GM23248 (cell line): ENCODE results near the gene PRSS57. TPM values are rescaled to one million over a fixed set of nuclear protein-coding genes. Genes with fewer than 3 reads are reported as not detected.

Source experiments
- DNase-seq: peaks from one replicate; pipeline ENCODE4 v3.0.0-alpha.2; 2015
- H2AFZ ChIP-seq: fragments of 200-600 bp; sonication (generic); 2 replicates; pipeline ENCODE4 v1.6.1; 2016; ENCODE audit warnings: antibody characterized with exemption
- H3F3A ChIP-seq: fragments of 200-600 bp; sonication (generic); 2 replicates; pipeline ENCODE4 v1.6.1; 2016; ENCODE audit warnings: mild to moderate bottlenecking, antibody characterized with exemption, mixed run types; ENCODE audit not compliant: insufficient read depth
- H3K27ac ChIP-seq: fragments of 200-600 bp; sonication (generic); 2 replicates; pipeline ENCODE4 v1.5.1; 2016; ENCODE audit warnings: mild to moderate bottlenecking
- H3K27me3 ChIP-seq: fragments of 200-600 bp; sonication (generic); replicated peaks from 2 replicates; pipeline ENCODE4 v1.6.1; 2016; ENCODE audit warnings: mild to moderate bottlenecking; ENCODE audit not compliant: insufficient read depth
- H3K36me3 ChIP-seq: fragments of 200-600 bp; sonication (generic); 2 replicates; pipeline ENCODE4 v1.6.1; 2016; ENCODE audit warnings: low read depth, mild to moderate bottlenecking
- H3K4me1 ChIP-seq: fragments of 200-600 bp; sonication (generic); 2 replicates; pipeline ENCODE4 v1.6.1; 2016; ENCODE audit warnings: mild to moderate bottlenecking; ENCODE audit not compliant: insufficient read depth
- H3K4me2 ChIP-seq: fragments of 200-600 bp; sonication (generic); one replicate; pipeline ENCODE4 v1.6.1; 2016; ENCODE audit warnings: mild to moderate bottlenecking; ENCODE audit not compliant: unreplicated experiment
- H3K4me3 ChIP-seq: fragments of 200-600 bp; sonication (generic); 2 replicates; pipeline ENCODE4 v1.5.1; 2016; ENCODE audit warnings: mild to moderate bottlenecking
- H3K79me2 ChIP-seq: fragments of 200-600 bp; sonication (generic); 2 replicates; pipeline ENCODE4 v1.6.1; 2016; ENCODE audit warnings: mild to moderate bottlenecking; ENCODE audit not compliant: insufficient read depth
- H3K9ac ChIP-seq: fragments of 200-600 bp; sonication (generic); 2 replicates; pipeline ENCODE4 v1.6.1; 2016; ENCODE audit warnings: mild to moderate bottlenecking
- H3K9me2 ChIP-seq: fragments of 200-600 bp; sonication (generic); 2 replicates; pipeline ENCODE4 v1.6.1; 2016; ENCODE audit warnings: mixed run types, mild to moderate bottlenecking, moderate library complexity; ENCODE audit not compliant: insufficient read depth
- H3K9me3 ChIP-seq: fragments of 200-600 bp; sonication (generic); one replicate; pipeline ENCODE4 v1.6.1; 2017; ENCODE audit warnings: low read depth
- H4K20me1 ChIP-seq: fragments of 200-600 bp; sonication (generic); 2 replicates; pipeline ENCODE4 v1.6.0; 2016; ENCODE audit not compliant: insufficient read depth
- EZH2 ChIP-seq: fragments of 200-600 bp; sonication (generic); IDR thresholded peaks from 2 replicates; pipeline ENCODE4 v1.6.1; 2018; ENCODE audit warnings: antibody characterized with exemption, mild to moderate bottlenecking; ENCODE audit not compliant: insufficient read depth, poor library complexity, severe bottlenecking
- EZH2phosphoT487 ChIP-seq: fragments of 200-600 bp; sonication (generic); IDR thresholded peaks from 2 replicates; pipeline ENCODE4 v1.6.1; 2018; ENCODE audit warnings: antibody characterized with exemption, moderate library complexity, mild to moderate bottlenecking, low read depth; ENCODE audit not compliant: insufficient read depth
- WGBS, 2 experiments: methylation state at CpG; one replicate each; pipeline ENCODE4 v1.1.6; 2015 to 2017; ENCODE audit warnings: low lambda C conversion rate in 2 of 2, low coverage in 1 of 2; ENCODE audit errors: missing lambda C conversion rate in 2 of 2; 5-methylcytosine and 5-hydroxymethylcytosine counted together
- in situ Hi-C: fragments of 300-500 bp; cut with MboI; formaldehyde crosslinking; loops from 2 replicates; pipeline ENCODE4 v1.15.0; 2020
- polyA plus RNA-seq: library from polyadenylated mRNA; unstranded; fragments of >200 nt; fragmentation: Nextera tagmentation; extraction: Ambion mirVana; gene quantifications from 2 replicates; pipeline ENCODE4 v1.2.1, GENCODE V29; 2016
- total RNA-seq: library from RNA; depleted of rRNA; stranded (reverse); fragments of >200 nt; shearing (Covaris generic); gene quantifications from 2 replicates; pipeline ENCODE4 v1.2.3, GENCODE V29; 2014

The PRSS57 gene
- total and polyA plus RNA-seq, 2 experiments from 2014 or later: not detected

GRCh38 chr19:658059-658839 is 37.0 kb downstream of the PRSS57 start:
- Histone ChIP-seq H3K9me2 (no peaks in the 10 kb centered on the region), H3K27ac (peak overlapping the region; percentile 91), H2AFZ (no peak overlapping the region), H3K9ac (peak overlapping the region; percentile 96), H3K9me3 (no peaks in the 10 kb centered on the region), H3K27me3 (no peaks in the 10 kb centered on the region), H3K36me3 (no peaks in the 10 kb centered on the region), H3K4me2 (peak overlapping the region; percentile 58), H3K4me3 (peak overlapping the region; percentile 66), H4K20me1 (no peaks in the 10 kb centered on the region), H3K79me2 (peaks cover 95% of the 10 kb centered on the region), H3K4me1 (peaks cover 25% of the 10 kb centered on the region), H3F3A (peaks cover 10% of the 10 kb centered on the region; the same call in 1 of the 2 replicates)
- DNase-seq: peak; percentile 52
- WGBS, 2 experiments: 60 to 61% methylated on average over 26 to 32 of the region's 33 CpGs
- TF ChIP-seq EZH2phosphoT487: no peak
- TF ChIP-seq EZH2: no peak
- in situ Hi-C loops: no loop called here

- H3K4me2 ChIP-seq: no peak overlapping the region
- H3K9ac ChIP-seq: no peak overlapping the region
- no peak for TF ChIP-seq EZH2
- TF ChIP-seq EZH2phosphoT487: no peak
- H4K20me1 ChIP-seq: no peaks in the 10 kb centered on the region
- 75 to 86% methylated on average over 18 to 19 of the region's 19 CpGs for WGBS, 2 experiments
- peaks cover 98% of the 10 kb centered on the region for H3K79me2 ChIP-seq
- no peaks in the 10 kb centered on the region for H3K9me2 ChIP-seq
- H3K4me1 ChIP-seq: peaks cover 25% of the 10 kb centered on the region
- H3K9me3 ChIP-seq: no peaks in the 10 kb centered on the region
- peaks cover 10% of the 10 kb centered on the region; the same call in 1 of the 2 replicates for H3F3A ChIP-seq
- no peak for DNase-seq
- no peaks in the 10 kb centered on the region for H3K27me3 ChIP-seq
- no peak overlapping the region for H2AFZ ChIP-seq
- no peak overlapping the region for H3K4me3 ChIP-seq
- in situ Hi-C loops: no loop called here
- no peak overlapping the region for H3K27ac ChIP-seq
- H3K36me3 ChIP-seq: no peaks in the 10 kb centered on the region
These were observed 37.6 kb downstream of the PRSS57 start for GRCh38 chr19:657611-658010.

DNA sequence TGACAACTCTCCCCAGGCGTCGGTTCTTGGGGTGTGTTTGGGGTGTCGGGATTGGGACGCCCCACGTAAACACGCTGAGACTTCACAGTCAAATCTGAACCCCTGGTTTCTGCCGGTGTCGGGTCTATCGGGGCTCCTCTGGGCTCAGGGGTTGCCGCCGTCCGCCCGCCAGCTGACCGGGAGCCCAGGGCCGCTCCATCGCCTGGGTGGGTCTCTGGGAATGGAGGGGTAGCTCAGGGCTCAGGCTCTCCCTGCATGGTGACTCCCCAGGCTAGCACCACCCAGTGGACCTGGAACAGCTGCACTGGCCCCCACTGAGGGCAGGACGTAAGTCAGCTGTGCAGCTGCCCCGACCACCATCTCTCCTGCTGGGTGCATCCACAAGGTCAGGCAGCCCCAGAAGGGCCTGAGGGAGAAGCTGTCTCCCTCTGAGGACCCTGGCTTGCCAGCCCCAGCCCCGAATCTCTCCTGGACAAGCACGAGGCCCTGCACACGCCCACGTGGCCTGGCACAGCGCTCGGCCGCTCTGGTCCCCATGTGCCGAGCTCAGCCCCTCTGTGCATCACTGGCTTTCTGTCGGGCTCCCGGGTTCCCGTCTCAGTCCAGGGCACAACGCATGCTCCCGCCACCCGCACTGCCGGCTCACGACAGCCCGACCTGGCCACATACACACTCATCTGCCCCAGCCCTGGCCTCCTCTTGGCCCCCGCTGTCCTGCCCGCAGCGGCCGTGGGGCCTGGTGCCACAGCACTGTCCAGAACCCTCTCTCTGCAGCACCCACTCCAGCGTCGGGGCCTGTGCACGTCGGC is 38.3 kb downstream of the PRSS57 start:
- no peaks in the 10 kb centered on the region for H3K9me2 ChIP-seq
- H3K79me2 ChIP-seq: peaks cover 98% of the 10 kb centered on the region
- in situ Hi-C loops: no loop called here
- H4K20me1 ChIP-seq: no peaks in the 10 kb centered on the region
- no peak overlapping the region for H3K9ac ChIP-seq
- H3K9me3 ChIP-seq: no peaks in the 10 kb centered on the region
- no peak overlapping the region for H3K27ac ChIP-seq
- H2AFZ ChIP-seq: no peak overlapping the region
- TF ChIP-seq EZH2 (no peak), EZH2phosphoT487 (no peak)
- H3F3A ChIP-seq: peaks cover 10% of the 10 kb centered on the region; the same call in 1 of the 2 replicates
- no peaks in the 10 kb centered on the region for H3K36me3 ChIP-seq
- peaks cover 25% of the 10 kb centered on the region for H3K4me1 ChIP-seq
- no peak for DNase-seq
- no peak overlapping the region for H3K4me3 ChIP-seq
- H3K27me3 ChIP-seq: no peaks in the 10 kb centered on the region
- no peak overlapping the region for H3K4me2 ChIP-seq
- WGBS, 2 experiments: 89 to 91% methylated on average over 31 to 43 of the region's 43 CpGs

GRCh38 chr19:655691-656090 is 39.6 kb downstream of the PRSS57 start:
- 72 to 80% methylated on average over 17 of the region's 17 CpGs for WGBS, 2 experiments
- no peak for TF ChIP-seq EZH2phosphoT487
- TF ChIP-seq EZH2: no peak
- no peaks in the 10 kb centered on the region for H3K36me3 ChIP-seq
- H3K4me3 ChIP-seq: no peak overlapping the region
- H3F3A ChIP-seq: peaks cover 8% of the 10 kb centered on the region; the same call in 1 of the 2 replicates
- no peaks in the 10 kb centered on the region for H3K9me2 ChIP-seq
- H4K20me1 ChIP-seq: no peaks in the 10 kb centered on the region
- no peaks in the 10 kb centered on the region for H3K9me3 ChIP-seq
- H3K9ac ChIP-seq: no peak overlapping the region
- no peak overlapping the region for H3K4me2 ChIP-seq
- H2AFZ ChIP-seq: no peak overlapping the region
- H3K27ac ChIP-seq: no peak overlapping the region
- in situ Hi-C loops: no loop called here
- no peaks in the 10 kb centered on the region for H3K27me3 ChIP-seq
- peaks cover 19% of the 10 kb centered on the region for H3K4me1 ChIP-seq
- DNase-seq: no peak
- peaks cover 98% of the 10 kb centered on the region for H3K79me2 ChIP-seq
